ENCODE data around the gene HSD17B12.

GRCh38 chr11:43779306-43779705, 98.8 kb downstream of the HSD17B12 start:
- no peak for TF ChIP-seq POLR2A (IDR thresholded peaks at IDR 0.05; ENCODE audit: low read depth, low read length)
- TF ChIP-seq TAF1 (IDR thresholded peaks at IDR 0.05; ENCODE audit: borderline replicate concordance, low read depth, low read length), result no peak
